Adrenal gland (tissue), 5 donors: ENCODE measurements around the gene FOXP4.

Experiments
- POLR2A ChIP-seq, 2 donors: fragments of 450-650 bp; IDR thresholded peaks; one replicate each; pipeline ENCODE4 v1.6.1; 2017; ENCODE audit warnings: antibody characterized with exemption in 2 of 2, mild to moderate bottlenecking in 2 of 2, moderate library complexity in 1 of 2
- TF ChIP-seq, protein P1 (sequence below), 6 experiments: fragments of 450-650 bp in 4 of 6; fragments of 200-600 bp in 2 of 6; sonication (generic) in 1 of 6; IDR thresholded peaks; 1 replicate in 5 of 6; 2 replicates in 1 of 6; pipeline versions ENCODE4 v1.5.1 to v1.8.0; 2016 to 2021; ENCODE audit warnings: antibody characterized with exemption in 6 of 6, mild to moderate bottlenecking in 2 of 6, moderate library complexity in 1 of 6
- donor health status: DM: no; HTN: no; CAD: no.

DNA sequence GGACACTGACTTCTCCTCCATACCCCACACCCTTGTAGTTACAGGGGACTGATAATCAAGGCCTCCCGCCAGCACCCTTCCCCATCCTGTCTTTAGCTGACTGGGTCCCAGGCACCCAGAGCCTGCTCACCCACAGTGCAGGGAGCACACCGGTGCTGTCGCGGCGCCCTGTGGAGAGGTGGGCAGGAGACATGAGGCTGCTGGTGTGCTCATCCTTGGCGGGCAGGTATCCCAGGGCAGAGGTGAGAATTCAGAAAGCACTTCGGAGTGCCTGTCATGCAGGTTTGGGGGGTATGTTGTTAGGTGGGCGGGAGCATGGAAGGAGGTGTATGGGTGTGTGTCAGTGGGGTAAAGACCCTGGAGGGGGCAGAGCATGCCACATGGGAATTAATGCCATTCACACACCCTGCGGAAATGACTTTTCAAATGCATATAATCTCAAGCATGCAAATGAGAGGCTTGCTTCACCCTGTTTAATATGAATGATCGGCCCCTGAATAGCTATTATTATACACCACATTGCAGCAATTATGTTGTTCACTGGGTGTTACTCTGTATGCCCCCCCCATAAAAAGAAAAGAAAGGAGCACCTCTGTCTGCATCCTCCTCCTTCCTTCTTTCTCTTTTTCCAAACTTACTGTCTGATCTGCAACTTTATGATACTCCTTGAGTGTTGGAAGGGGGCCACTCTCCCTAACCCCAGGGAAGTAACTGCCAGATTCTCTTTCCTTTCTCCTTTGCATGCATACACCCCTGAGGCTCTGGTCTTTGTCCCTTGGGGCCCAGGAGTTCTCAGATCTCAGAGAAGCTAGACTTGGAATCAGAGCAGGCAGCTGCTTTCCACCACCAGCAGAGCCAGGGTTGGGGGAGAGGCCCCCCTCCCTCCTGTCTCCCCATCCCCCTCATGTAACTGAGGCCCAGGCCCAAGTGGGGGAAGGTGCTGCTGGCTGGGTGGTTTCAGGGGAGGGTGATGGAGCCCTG, 16.0 kb downstream of the FOXP4 start:
- TF ChIP-seq, protein P1, sequence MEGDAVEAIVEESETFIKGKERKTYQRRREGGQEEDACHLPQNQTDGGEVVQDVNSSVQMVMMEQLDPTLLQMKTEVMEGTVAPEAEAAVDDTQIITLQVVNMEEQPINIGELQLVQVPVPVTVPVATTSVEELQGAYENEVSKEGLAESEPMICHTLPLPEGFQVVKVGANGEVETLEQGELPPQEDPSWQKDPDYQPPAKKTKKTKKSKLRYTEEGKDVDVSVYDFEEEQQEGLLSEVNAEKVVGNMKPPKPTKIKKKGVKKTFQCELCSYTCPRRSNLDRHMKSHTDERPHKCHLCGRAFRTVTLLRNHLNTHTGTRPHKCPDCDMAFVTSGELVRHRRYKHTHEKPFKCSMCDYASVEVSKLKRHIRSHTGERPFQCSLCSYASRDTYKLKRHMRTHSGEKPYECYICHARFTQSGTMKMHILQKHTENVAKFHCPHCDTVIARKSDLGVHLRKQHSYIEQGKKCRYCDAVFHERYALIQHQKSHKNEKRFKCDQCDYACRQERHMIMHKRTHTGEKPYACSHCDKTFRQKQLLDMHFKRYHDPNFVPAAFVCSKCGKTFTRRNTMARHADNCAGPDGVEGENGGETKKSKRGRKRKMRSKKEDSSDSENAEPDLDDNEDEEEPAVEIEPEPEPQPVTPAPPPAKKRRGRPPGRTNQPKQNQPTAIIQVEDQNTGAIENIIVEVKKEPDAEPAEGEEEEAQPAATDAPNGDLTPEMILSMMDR (IDR thresholded peaks at IDR 0.05): no peak
- TF ChIP-seq POLR2A (IDR thresholded peaks at IDR 0.05): no peak
